NCI-H2171 treated with DMSO at 0.1 percent for 48 hours (cell line): Measurements from ENCODE around the gene CTSD.

Experiments
- DNase-seq: peaks from one replicate; lab custom pipeline; 2025; lab: John Stamatoyannopoulos, UW

CTSD gene

GRCh38 chr11:1729692-1730011 lies 34.1 kb downstream of the CTSD start:
- no peak for DNase-seq

- peak; percentile 36 for DNase-seq
These were observed 34.6 kb downstream of the CTSD start for GRCh38 chr11:1728931-1729691.

- no peak for DNase-seq
These were observed 35.4 kb downstream of the CTSD start for GRCh38 chr11:1728301-1728700.

GRCh38 chr11:1727861-1728260 lies 35.9 kb downstream of the CTSD start:
- DNase-seq = no peak

GRCh38 chr11:1727096-1727690 lies 36.5 kb downstream of the CTSD start:
- no peak for DNase-seq

GRCh38 chr11:1719781-1720180 lies 43.9 kb downstream of the CTSD start:
- DNase-seq = no peak

GRCh38 chr11:1718326-1718725 lies 45.4 kb downstream of the CTSD start:
- DNase-seq = no peak

- DNase-seq = no peak
These were observed 46.0 kb downstream of the CTSD start for GRCh38 chr11:1717745-1718144.

- DNase-seq = no peak
These were observed 48.5 kb downstream of the CTSD start for GRCh38 chr11:1714908-1715885.

- no peak for DNase-seq
These were observed 55.0 kb downstream of the CTSD start for GRCh38 chr11:1708716-1709115.

GRCh38 chr11:1707751-1708150 lies 56.0 kb downstream of the CTSD start:
- DNase-seq = no peak

GRCh38 chr11:1706634-1707400 lies 56.9 kb downstream of the CTSD start:
- DNase-seq = no peak

- no peak for DNase-seq
These were observed 58.3 kb downstream of the CTSD start for GRCh38 chr11:1705126-1706052.

GRCh38 chr11:1703146-1703545 lies 60.6 kb downstream of the CTSD start:
- no peak for DNase-seq
